ENCODE measurements around the gene MICU2. TPM values are rescaled to one million over a fixed set of nuclear protein-coding genes. Genes with fewer than 3 reads are reported as not detected.

The MICU2 gene
- total RNA-seq, 1 donor from 2014 or later, result 104 TPM

DNA sequence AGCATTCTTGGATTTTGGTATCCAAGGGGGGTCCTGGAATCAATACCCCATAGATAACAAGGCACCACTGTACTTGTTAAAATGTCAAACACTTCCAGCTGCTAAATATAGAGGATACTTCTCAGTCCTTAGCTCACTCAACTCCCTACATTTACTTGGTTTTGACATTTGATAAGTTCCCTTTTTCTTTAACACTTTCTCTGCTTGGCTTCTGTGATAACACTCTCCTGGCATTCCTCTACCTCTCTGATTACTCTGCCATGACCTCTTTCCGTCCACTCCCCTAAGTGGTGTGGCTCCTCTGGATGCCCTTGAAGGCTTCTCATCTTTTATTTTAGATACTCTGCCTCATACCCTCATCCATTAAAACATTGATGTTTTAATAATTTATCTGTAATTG lies 65.2 kb downstream of the MICU2 start:
- H3K27me3 ChIP-seq (ENCODE audit: control insufficient read depth, insufficient read depth, low read length), result no peaks in the 10 kb centered on the region
- no peak for DNase-seq (ENCODE audit: low read depth)
- TF ChIP-seq, protein P1, sequence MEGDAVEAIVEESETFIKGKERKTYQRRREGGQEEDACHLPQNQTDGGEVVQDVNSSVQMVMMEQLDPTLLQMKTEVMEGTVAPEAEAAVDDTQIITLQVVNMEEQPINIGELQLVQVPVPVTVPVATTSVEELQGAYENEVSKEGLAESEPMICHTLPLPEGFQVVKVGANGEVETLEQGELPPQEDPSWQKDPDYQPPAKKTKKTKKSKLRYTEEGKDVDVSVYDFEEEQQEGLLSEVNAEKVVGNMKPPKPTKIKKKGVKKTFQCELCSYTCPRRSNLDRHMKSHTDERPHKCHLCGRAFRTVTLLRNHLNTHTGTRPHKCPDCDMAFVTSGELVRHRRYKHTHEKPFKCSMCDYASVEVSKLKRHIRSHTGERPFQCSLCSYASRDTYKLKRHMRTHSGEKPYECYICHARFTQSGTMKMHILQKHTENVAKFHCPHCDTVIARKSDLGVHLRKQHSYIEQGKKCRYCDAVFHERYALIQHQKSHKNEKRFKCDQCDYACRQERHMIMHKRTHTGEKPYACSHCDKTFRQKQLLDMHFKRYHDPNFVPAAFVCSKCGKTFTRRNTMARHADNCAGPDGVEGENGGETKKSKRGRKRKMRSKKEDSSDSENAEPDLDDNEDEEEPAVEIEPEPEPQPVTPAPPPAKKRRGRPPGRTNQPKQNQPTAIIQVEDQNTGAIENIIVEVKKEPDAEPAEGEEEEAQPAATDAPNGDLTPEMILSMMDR (IDR thresholded peaks at IDR 0.05; ENCODE audit: insufficient read depth, low read length, poor library complexity, severe bottlenecking), result no peak
- H3K36me3 ChIP-seq (ENCODE audit: control insufficient read depth, insufficient read depth, low read length), result no peaks in the 10 kb centered on the region
- no peak overlapping the region for H3K4me3 ChIP-seq (ENCODE audit: low read depth, low read length)

DNA sequence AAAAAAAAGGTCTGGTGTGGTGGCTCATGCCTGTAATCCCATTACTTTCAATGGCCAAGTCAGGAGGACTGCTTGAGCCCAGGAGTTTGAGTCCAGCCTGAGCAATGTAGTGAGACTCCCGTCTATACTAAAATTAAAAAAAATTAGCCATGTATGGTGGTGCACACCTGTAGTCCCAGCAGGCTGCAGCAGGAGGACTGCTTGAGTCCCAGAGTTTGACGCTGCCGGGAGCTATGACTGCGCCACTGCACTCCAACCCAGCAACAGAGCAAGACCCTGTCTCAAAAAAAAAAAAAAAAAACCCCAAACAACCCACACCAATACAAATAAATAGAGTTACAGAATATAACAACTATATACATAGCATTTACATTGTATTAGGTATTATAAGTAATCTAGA lies 65.7 kb downstream of the MICU2 start:
- H3K27me3 ChIP-seq (ENCODE audit: control insufficient read depth, insufficient read depth, low read length), result no peaks in the 10 kb centered on the region
- TF ChIP-seq, protein P1 (IDR thresholded peaks at IDR 0.05; ENCODE audit: insufficient read depth, low read length, poor library complexity, severe bottlenecking), result no peak
- no peak overlapping the region for H3K4me3 ChIP-seq (ENCODE audit: low read depth, low read length)
- no peak for DNase-seq (ENCODE audit: low read depth)
- H3K36me3 ChIP-seq (ENCODE audit: control insufficient read depth, insufficient read depth, low read length), result no peaks in the 10 kb centered on the region

DNA sequence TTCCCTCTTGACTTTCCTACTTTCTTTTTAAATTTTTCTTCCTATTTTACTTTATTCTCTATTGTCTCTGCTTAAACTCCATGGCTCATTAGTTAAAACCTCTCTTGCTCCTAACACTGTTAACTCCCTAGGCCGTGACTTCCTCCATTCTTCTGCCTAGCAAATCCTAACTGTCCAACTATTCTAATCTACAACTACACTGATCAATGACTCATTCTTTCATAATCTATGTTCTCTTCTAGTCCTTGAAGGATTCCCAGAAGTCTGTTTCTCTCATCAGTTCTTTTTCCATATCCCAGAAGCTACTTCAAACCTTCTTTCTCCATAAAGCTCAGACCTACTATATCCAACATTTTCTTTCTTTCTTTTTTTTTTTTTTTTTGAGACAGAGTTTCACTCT lies 66.9 kb downstream of the MICU2 start:
- Histone ChIP-seq H3K27me3 (ENCODE audit: control insufficient read depth, insufficient read depth, low read length) (no peaks in the 10 kb centered on the region), H3K4me3 (ENCODE audit: low read depth, low read length) (no peak overlapping the region), H3K36me3 (ENCODE audit: control insufficient read depth, insufficient read depth, low read length) (no peaks in the 10 kb centered on the region)
- TF ChIP-seq, protein P1 (IDR thresholded peaks at IDR 0.05; ENCODE audit: insufficient read depth, low read length, poor library complexity, severe bottlenecking), result no peak
- no peak for DNase-seq (ENCODE audit: low read depth)

DNA sequence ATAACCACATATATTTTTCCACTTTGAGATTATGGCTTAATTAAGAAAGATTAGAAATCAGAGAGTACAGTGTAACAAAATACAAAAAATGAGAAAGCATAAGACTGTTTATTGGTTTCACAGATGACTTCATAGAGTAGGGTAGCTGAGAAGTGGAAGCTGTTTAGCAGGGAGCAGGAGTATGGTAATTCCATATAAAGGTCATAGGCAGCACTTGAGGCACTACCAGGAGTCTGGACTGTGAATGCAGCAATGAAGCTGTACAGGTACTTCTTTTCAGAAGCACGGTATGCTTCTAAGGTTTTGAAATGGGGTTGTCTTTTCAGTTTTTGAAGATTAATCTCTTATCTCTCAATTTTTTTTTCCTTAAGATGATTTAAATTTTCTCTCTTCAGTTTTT lies 69.2 kb downstream of the MICU2 start:
- no peak overlapping the region for H3K4me3 ChIP-seq (ENCODE audit: low read depth, low read length)
- no peaks in the 10 kb centered on the region for H3K27me3 ChIP-seq (ENCODE audit: control insufficient read depth, insufficient read depth, low read length)
- H3K36me3 ChIP-seq (ENCODE audit: control insufficient read depth, insufficient read depth, low read length), result no peaks in the 10 kb centered on the region
- TF ChIP-seq, protein P1 (IDR thresholded peaks at IDR 0.05; ENCODE audit: insufficient read depth, low read length, poor library complexity, severe bottlenecking), result no peak
- no peak for DNase-seq (ENCODE audit: low read depth)

DNA sequence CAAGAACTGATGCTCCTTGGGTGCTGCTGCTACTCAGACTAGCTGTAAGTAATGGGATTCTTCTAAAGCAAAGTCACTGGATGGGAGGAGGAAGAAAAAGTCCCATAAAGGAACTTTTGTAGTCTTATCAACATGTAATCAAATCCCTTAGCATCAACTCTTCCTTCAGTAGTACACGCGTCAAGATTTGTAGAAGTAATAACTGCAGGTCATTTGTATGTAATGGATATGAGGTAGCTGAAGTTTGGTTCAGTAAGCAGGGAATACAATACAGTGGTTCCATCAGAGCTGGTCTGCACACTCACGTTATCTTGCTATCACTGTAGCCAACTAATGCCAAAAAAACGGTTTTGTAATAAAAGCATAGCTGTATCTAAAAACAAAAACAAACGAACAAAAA lies 72.5 kb downstream of the MICU2 start:
- no peaks in the 10 kb centered on the region for H3K27me3 ChIP-seq (ENCODE audit: control insufficient read depth, insufficient read depth, low read length)
- no peaks in the 10 kb centered on the region for H3K36me3 ChIP-seq (ENCODE audit: control insufficient read depth, insufficient read depth, low read length)
- TF ChIP-seq, protein P1 (IDR thresholded peaks at IDR 0.05; ENCODE audit: insufficient read depth, low read length, poor library complexity, severe bottlenecking), result no peak
- H3K4me3 ChIP-seq (ENCODE audit: low read depth, low read length), result no peak overlapping the region
- DNase-seq (ENCODE audit: low read depth), result no peak

DNA sequence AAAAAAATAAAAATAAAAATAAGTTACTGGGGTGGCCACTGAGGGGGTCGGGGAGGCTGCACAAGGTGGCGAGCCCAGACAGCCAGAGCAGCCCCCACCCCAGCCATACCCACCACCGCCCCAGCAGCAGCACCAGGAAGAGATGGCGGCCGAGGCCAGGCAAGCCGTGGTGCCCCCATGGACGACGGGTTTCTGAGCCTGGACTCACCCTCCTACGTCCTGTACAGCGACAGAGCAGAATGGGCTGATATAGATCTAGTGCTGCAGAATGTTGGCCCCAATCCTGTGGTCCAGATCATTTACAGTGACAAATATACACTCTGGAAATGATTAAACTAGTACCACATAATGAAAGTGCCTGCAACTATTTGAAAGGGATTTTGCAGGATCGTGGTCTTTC lies 73.3 kb downstream of the MICU2 start:
- DNase-seq (ENCODE audit: low read depth), result no peak
- TF ChIP-seq, protein P1 (IDR thresholded peaks at IDR 0.05; ENCODE audit: insufficient read depth, low read length, poor library complexity, severe bottlenecking), result no peak
- no peak overlapping the region for H3K4me3 ChIP-seq (ENCODE audit: low read depth, low read length)
- H3K27me3 ChIP-seq (ENCODE audit: control insufficient read depth, insufficient read depth, low read length), result no peaks in the 10 kb centered on the region
- H3K36me3 ChIP-seq (ENCODE audit: control insufficient read depth, insufficient read depth, low read length), result no peaks in the 10 kb centered on the region

Data from kidney epithelial cell (primary cell).